T follicular helper cell (primary cell): ENCODE results near the gene MSANTD1.

Experiments
- DNase-seq: peaks from one replicate; pipeline ENCODE4 v3.0.0-alpha.2; 2020; ENCODE audit warnings: low read depth

MSANTD1 gene

GRCh38 chr4:3247399-3248177, 1.4 kb upstream of the MSANTD1 start:
- DNase-seq, result no peak

- DNase-seq, result no peak
These were observed 830 bp upstream of the MSANTD1 start for GRCh38 chr4:3248178-3248480.

- no peak for DNase-seq
These were observed 915 bp downstream of the MSANTD1 start for GRCh38 chr4:3249711-3250437.

GRCh38 chr4:3250438-3250955, 1.5 kb downstream of the MSANTD1 start:
- no peak for DNase-seq

- DNase-seq, result no peak
These were observed 2.2 kb downstream of the MSANTD1 start for GRCh38 chr4:3250956-3251690.

DNA sequence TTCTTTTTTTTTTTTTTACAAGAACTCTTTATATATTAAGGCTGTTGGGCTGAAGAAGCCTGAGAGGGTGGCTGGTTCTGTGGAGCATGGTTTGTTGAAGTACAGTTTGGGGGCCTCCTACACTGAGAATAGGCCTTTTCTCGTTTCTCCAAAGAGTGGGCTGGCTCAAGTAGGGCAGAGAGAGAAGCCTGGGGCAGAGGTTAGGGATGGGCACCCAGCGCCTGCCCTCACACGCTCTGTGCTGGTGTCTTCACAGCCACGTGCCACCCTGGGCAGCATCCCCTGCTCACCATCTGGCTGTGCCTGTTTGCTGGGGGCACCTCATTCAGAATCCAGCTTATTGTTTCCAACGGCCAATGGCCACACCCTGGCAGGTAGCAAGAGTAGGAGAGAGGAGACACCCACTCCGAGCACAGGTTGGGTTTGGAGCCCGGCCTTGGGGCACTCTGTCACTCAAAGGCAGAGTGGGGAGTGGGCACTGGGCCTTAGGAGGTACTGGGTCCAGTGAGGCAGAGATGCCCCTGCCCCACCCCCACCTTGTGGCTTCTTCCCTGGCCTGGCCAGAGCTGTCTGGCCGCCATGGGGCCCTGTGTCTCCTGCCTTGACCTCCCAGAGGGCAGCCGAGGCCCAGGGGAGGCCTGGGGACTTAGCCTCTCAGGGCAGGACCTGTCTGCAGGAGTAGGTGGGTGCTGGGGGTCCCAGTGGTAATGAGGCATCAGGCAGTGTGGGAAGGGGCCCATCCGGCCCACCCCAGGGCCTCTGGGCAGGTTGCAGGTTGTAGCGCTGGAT, 2.9 kb downstream of the MSANTD1 start:
- DNase-seq, result no peak

DNA sequence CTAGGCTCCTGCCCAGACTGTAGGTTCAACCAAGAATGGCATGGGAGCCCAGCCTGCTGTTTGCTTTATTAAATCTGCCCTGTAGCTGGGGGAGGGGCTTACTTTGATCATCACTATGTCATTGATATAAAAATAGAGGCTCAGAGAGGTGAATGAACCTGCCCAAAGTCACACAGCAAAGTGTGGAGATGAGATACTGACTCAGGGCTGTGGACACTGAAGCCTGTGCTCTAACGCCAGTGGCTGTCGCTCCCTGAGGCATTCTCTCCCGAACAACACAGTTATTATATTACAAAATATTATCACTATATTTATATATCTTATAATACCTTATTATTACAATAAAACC, 3.5 kb downstream of the MSANTD1 start:
- DNase-seq, result no peak

GRCh38 chr4:3252831-3253641, 4.1 kb downstream of the MSANTD1 start:
- DNase-seq, result no peak

DNA sequence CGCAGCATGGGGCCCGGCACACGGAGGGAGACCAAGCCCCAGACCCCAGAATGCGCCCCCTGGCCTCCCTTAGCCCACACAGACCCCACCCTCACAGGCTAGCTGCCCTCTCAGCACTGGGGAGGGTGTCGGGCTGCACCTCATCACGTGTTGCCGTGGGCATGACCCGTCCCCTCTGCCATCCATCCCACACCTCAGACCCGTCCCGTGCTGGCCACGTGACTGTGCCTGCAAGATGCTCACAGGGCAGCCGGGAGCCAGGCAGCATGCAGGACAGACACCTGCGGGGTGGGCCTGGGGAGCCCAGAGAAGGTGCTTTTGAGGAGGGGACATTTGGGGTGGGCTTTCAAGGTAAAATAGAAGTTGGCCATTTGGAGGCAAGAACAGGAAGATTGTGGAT, 4.8 kb downstream of the MSANTD1 start:
- no peak for DNase-seq

- DNase-seq, result no peak
These were observed 5.6 kb downstream of the MSANTD1 start for GRCh38 chr4:3254302-3255131.

- no peak for DNase-seq
These were observed 6.7 kb downstream of the MSANTD1 start for GRCh38 chr4:3255611-3256186.

GRCh38 chr4:3256230-3257102, 7.5 kb downstream of the MSANTD1 start:
- no peak for DNase-seq

DNA sequence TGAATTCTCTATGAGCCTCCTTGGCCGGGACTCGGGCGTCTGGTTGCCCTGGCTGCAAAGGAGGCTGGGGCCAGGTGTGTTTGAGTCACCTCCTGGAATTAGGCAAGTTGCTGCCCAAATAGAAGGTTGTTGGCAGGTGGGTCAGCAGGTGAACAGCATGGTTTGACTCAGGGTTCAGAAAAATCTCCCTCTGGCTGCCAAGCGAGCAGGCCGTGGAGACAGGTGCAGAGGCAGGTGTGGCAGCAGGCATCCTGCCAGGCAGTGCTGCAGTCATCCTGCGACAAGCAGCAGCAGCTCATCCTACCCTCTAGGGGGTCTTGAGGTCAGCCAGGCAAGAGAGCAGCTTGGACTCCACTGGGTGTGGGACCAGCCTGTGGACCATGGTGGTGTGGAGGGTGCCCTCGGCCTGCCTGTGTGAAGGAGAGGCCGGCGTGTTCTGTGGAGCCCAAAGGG, 8.2 kb downstream of the MSANTD1 start:
- DNase-seq, result no peak

GRCh38 chr4:3257556-3258482, 8.9 kb downstream of the MSANTD1 start:
- no peak for DNase-seq

GRCh38 chr4:3261411-3262207, 12.7 kb downstream of the MSANTD1 start:
- DNase-seq, result no peak

DNA sequence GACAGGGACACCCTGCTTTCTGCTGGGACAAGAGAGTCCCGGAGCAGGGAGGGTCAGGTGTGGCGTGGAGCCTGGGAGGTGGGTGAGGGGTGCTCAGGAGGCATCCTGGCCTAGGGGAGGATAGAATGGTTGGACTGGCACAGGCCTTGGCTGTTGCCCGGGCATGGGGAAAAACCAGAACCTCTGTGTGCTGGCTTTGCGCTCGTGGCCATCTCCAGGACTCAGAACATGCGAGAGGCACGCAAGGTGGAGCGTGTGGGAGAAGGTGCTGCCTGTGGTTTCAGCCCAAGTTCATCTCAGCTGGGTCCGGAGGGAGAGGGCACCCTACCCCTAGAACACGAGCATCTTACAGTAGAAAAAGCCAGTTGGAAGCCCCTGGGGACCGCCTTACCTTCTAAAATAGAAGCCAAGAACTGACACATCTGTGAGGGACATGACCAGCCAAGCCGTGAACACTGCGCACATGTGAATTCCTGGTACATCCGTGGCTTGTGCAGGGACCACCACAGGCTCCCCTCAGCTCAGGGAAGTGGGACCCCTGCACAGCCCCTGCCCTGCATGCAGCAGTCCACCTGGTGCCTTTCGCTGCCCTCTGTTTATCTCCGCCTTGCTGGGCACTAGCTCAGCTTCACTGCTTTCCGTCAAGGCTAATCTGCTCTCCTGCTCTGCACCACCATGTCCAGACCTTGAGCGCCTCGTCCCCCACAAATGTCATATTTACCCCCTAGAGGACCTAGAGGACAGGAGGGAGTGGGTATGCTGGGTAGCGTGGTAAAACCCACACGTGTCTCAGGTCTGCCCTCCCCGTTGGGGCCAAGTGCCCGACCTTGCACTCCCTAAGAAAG, 13.5 kb downstream of the MSANTD1 start:
- DNase-seq, result no peak
